Body of pancreas (tissue), 4 donors: ENCODE measurements around the gene ANKDD1A. TPM values are rescaled to one million over a fixed set of nuclear protein-coding genes. Genes with fewer than 3 reads are reported as not detected.
A peak's percentile ranks its signal among the peaks of the same experiment; 100 is the strongest.

ENCODE experiments used
- ATAC-seq: fragments of 150-250 bp; one replicate; pipeline ENCODE4 v1.9.1; 2016
- DNase-seq, 4 donors: peaks; one replicate each; pipeline ENCODE4 v3.0.0-alpha.2; 2019
- H3K27ac ChIP-seq, 4 donors: fragments of 200-600 bp; sonication (generic); 1 replicate in 3 of 4; 2 replicates in 1 of 4; pipeline versions ENCODE4 v1.5.1 to v1.6.1; 2016 to 2019; ENCODE audit warnings: mild to moderate bottlenecking in 1 of 4, mixed read lengths in 1 of 4, moderate library complexity in 1 of 4
- H3K27me3 ChIP-seq, 2 donors: fragments of 200-600 bp; sonication (generic); one replicate each; pipeline ENCODE4 v1.6.0; 2016; ENCODE audit warnings: mild to moderate bottlenecking in 1 of 2
- H3K36me3 ChIP-seq, 2 donors: fragments of 200-600 bp; sonication (generic); replicated peaks in 1 of 2; 2 replicates each; pipeline ENCODE4 v1.5.1; 2016; ENCODE audit warnings: low read depth in 2 of 2; ENCODE audit not compliant: insufficient read depth in 1 of 2
- H3K4me1 ChIP-seq: fragments of 200-600 bp; sonication (generic); one replicate; pipeline ENCODE4 v1.6.0; 2016
- H3K4me3 ChIP-seq, 2 donors: fragments of 200-600 bp; sonication (generic); 1 replicate in 1 of 2; 2 replicates in 1 of 2; pipeline ENCODE4 v1.5.1; 2016 to 2019
- H3K9me3 ChIP-seq, 3 donors: fragments of 200-600 bp; sonication (generic); 1 replicate in 2 of 3; 2 replicates in 1 of 3; pipeline ENCODE4 v1.5.1; 2016
- POLR2A ChIP-seq, 3 donors: fragments of 450-650 bp; IDR thresholded peaks; one replicate each; pipeline ENCODE4 v1.6.1; 2016; ENCODE audit warnings: antibody characterized with exemption in 3 of 3, mild to moderate bottlenecking in 2 of 3
- WGBS, 2 donors: methylation state at CpG; one replicate each; pipeline ENCODE4 v1.1.5; 2017; 5-methylcytosine and 5-hydroxymethylcytosine counted together
- intact Hi-C: fragments of 100-400 bp; cut with DNase I; formaldehyde crosslinking; loops from one replicate; pipeline ENCODE4 v1.15.1; 2023
- total RNA-seq, 2 donors: library from RNA; depleted of rRNA; stranded (reverse); fragments of >200 nt; gene quantifications; one replicate each; pipeline ENCODE4 v1.1.0, GENCODE V29; 2016
- TF ChIP-seq, protein P1 (sequence below), 7 experiments: fragments of 450-650 bp in 4 of 7; fragments of 200-600 bp in 3 of 7; sonication (generic) in 3 of 7; IDR thresholded peaks; one replicate each; pipeline ENCODE4 v1.5.1; 2016 to 2019; ENCODE audit warnings: antibody characterized with exemption in 7 of 7

Gene ANKDD1A
- total RNA-seq, 2 donors from 2014 or later: 3.9 to 18.8 TPM

DNA sequence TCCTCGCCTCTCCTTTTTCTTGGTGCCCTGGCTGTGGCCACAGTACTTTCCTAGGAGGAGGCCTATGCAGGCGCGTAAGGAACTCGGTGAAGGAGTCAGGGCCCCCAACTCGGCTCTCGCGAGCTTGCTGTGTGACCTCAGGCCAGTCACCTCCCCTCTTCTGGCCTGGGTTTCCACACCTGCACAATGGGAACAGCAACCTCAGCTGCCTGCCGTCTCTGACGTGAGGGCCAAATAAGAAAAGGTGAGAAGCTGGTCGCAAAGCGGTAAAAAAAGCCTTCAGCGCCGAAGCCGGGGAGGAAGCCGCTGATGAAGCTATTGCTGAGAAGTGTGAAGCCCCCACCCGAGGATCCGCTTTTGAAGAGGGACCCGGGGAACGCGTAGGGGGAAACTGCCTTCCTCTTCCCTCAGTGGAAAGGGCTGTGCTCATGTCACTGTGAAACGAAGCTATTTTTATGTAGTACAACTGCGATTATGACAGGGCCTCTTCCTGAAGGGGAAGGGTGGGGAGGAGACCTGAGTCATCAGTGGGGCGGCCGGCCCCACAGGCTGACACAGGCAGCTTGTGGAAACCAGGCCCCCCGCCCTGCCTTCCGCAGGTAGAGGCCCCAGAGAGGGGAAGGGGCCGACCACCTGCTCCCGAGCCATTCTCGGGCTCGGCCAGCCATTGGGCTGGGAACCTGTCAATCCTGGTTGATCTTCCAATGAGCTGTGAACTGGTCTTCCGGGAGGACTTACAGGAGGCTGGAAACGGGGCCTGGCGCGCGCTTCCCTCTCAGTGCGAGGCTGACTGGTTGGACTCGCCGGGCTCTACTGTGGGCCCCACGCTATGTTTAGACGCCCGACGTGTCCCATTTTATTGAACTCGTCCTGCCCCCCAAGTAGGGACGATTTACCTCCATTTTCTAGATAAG is 18.0 kb upstream of the ANKDD1A start:
- ATAC-seq: peak; percentile 79
- intact Hi-C loops: no loop called here
- 40 to 54% methylated on average over 30 to 41 of the region's 44 CpGs for WGBS, 2 donors

DNA sequence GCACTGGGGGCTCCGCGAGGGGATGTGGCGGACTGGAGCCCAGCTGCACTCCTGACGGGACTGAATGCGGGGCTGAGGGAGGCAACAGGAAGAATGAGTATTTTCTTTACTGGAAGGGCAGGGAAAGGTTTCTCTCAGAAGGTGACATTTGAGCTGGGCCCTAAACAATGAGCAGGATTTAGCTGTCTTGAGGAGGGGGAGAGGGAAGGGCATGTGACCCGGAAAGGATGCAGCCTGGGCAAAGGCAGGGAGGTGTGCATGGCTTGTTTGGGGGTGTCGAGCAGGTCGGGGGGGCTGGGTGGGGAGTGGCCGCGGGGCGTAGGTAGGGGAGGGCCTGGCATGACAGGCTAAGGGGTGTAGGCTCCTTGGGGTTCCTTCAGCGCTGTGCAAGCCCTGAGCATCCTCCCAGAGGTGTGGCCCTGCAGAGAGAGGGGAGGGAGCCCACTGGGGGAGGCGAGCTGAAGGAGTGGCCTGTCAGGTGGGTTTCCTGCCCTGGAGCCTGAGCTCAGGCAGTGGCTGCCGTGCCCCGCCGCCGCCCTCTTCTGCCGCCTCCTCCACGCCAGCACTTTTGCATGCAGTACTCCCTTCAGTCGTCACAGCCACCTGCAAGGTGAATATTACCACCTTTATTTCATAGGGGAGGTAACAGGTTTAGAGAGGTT is 17.2 kb upstream of the ANKDD1A start:
- Histone ChIP-seq H3K27ac (peak overlapping the region in 3 of 4 donors; percentile 24 to 73 (median 52)), H3K4me3 (no peak overlapping the region), H3K9me3 (no peaks in the 10 kb centered on the region), H3K4me1 (peaks cover 4% of the 10 kb centered on the region), H3K36me3 (no peaks in the 10 kb centered on the region), H3K27me3 (no peaks in the 10 kb centered on the region)
- ATAC-seq (no peak), DNase-seq (no peak)
- intact Hi-C loops: no loop called here
- 44 to 62% methylated on average over 19 to 20 of the region's 20 CpGs for WGBS, 2 donors
- no peak for TF ChIP-seq POLR2A (IDR thresholded peaks at IDR 0.05)
- TF ChIP-seq, protein P1, sequence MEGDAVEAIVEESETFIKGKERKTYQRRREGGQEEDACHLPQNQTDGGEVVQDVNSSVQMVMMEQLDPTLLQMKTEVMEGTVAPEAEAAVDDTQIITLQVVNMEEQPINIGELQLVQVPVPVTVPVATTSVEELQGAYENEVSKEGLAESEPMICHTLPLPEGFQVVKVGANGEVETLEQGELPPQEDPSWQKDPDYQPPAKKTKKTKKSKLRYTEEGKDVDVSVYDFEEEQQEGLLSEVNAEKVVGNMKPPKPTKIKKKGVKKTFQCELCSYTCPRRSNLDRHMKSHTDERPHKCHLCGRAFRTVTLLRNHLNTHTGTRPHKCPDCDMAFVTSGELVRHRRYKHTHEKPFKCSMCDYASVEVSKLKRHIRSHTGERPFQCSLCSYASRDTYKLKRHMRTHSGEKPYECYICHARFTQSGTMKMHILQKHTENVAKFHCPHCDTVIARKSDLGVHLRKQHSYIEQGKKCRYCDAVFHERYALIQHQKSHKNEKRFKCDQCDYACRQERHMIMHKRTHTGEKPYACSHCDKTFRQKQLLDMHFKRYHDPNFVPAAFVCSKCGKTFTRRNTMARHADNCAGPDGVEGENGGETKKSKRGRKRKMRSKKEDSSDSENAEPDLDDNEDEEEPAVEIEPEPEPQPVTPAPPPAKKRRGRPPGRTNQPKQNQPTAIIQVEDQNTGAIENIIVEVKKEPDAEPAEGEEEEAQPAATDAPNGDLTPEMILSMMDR (IDR thresholded peaks at IDR 0.05): no peak

More for the DNA sequence above, 18.0 kb upstream of the ANKDD1A start:
- Histone ChIP-seq H3K9me3 (no peaks in the 10 kb centered on the region), H3K27me3 (no peaks in the 10 kb centered on the region), H3K27ac (peak overlapping the region in 3 of 4 donors; percentile 24 to 73 (median 52)), H3K4me1 (peaks cover 4% of the 10 kb centered on the region), H3K36me3 (no peaks in the 10 kb centered on the region), H3K4me3 (no peak overlapping the region)
- DNase-seq: peak; percentile 69 to 90 (median 80)
- TF ChIP-seq POLR2A (IDR thresholded peaks at IDR 0.05): peak in 2 of 3 donors; percentile 40 to 50
- TF ChIP-seq, protein P1 (IDR thresholded peaks at IDR 0.05): no peak

DNA sequence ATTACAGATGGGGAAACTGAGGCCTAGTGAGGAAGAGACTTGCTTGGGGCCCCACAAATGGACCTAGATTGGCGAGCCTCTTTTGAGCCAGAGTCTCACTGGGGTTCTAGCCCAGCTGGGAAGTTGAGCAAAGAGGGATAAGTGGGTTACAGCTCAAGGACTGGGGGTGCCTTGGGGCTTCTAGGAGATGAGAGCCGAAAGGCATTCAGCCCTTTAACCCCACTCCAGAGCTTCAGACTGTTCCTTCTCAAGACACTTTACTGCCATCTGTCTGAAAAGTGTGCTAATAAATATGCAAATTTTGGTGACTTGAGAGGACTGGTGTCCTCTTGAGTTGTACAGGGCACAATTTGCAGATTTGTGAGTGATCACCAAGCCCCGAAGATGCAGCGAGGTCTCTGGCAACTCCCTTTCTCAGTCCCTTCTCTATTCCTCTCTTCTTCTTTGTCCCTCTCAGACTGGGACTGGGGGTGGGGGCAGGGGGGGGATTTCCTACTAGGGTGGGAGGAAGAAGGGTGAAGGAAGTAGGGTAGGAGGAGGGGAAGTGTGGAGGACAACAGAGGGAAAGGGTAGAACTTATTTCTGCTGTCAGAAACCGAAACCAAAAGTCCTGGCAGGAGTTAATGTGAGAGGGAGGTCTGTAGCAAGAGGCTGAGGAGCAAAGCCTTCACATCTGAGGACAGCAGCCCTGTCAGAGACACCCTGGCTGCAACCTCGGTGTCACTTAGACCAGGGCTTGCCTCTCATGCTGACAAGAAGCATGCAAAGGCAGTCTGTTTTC is 16.2 kb upstream of the ANKDD1A start:
- Histone ChIP-seq H3K27ac (peak overlapping the region in 3 of 4 donors; percentile 28 to 73 (median 52)), H3K36me3 (no peaks in the 10 kb centered on the region), H3K4me3 (no peak overlapping the region), H3K9me3 (no peaks in the 10 kb centered on the region), H3K4me1 (peaks cover 4% of the 10 kb centered on the region), H3K27me3 (no peaks in the 10 kb centered on the region)
- DNase-seq (peak in 1 of 4 donors; percentile 56), ATAC-seq (no peak)
- TF ChIP-seq, protein P1 (IDR thresholded peaks at IDR 0.05): no peak
- no peak for TF ChIP-seq POLR2A (IDR thresholded peaks at IDR 0.05)
- intact Hi-C loops: no loop called here
- WGBS, 2 donors: 63 to 73% methylated on average over 6 of the region's 6 CpGs

DNA sequence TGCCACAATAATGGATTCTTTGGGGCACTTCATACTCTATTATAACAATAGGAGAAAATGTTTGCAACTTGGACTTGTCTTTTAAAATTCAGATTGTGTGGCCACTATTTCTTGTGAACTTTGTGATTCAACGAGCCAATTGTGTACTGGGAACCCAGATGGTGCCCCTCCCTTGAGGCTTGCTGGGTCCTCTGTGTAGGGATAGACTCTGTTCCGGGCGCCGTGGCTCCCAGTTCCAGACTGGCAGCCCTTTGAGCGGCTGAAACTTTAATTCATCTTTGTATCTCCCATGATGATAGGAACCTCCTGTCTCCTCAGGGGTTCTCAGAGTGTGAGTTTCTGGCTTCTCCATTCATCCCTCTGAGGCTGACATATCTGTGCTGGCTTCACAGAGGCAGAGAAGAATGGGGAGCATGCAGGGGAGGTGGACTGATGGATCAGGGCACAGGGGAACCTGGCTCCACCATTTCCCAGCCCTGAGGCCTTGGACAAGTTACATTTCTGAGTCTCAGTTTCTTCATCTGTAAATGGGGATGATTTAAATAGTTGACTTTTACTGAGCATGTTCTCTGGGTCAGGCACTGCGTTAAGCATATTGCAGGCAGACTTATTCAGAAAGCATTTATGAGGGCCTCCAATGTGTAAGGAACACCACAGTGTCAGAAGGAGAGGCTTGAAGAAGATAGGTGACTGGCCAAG is 15.2 kb upstream of the ANKDD1A start:
- H3K9me3 ChIP-seq: peaks cover 0 to 6% (median 0%) of the 10 kb centered on the region in 3 donors
- 82 to 83% methylated on average over 6 of the region's 6 CpGs for WGBS, 2 donors
- TF ChIP-seq, protein P1 (IDR thresholded peaks at IDR 0.05): no peak
- TF ChIP-seq POLR2A (IDR thresholded peaks at IDR 0.05): no peak
- peaks cover 4% of the 10 kb centered on the region for H3K4me1 ChIP-seq
- H3K4me3 ChIP-seq: no peak overlapping the region
- intact Hi-C loops: no loop called here
- DNase-seq: no peak
- no peaks in the 10 kb centered on the region for H3K36me3 ChIP-seq
- H3K27me3 ChIP-seq: no peaks in the 10 kb centered on the region
- peak overlapping the region in 2 of 4 donors; percentile 52 to 73 for H3K27ac ChIP-seq
- no peak for ATAC-seq
